ENCODE data around the gene C5orf15.
"Not testable (repeated sequence)": the region's sequence is repeated elsewhere in the genome, so short reads cannot be mapped to it uniquely, and the experiment has no call there.

Gene C5orf15

GRCh38 chr5:133981714-133982113 is 13.3 kb upstream of the C5orf15 start:
- no peak overlapping the region for H3K27ac ChIP-seq
- TF ChIP-seq CTCF (conservative IDR thresholded peaks at IDR 0.05), result no peak; the same call in 1 of the 2 replicates
- no peak for TF ChIP-seq ZFX (IDR thresholded peaks at IDR 0.05)

- no peak overlapping the region for H3K27ac ChIP-seq
- TF ChIP-seq ZFX (IDR thresholded peaks at IDR 0.05), result no peak
- TF ChIP-seq CTCF (conservative IDR thresholded peaks at IDR 0.05), result no peak
Observed at GRCh38 chr5:133980652-133981051, 12.2 kb upstream of the C5orf15 start.

DNA sequence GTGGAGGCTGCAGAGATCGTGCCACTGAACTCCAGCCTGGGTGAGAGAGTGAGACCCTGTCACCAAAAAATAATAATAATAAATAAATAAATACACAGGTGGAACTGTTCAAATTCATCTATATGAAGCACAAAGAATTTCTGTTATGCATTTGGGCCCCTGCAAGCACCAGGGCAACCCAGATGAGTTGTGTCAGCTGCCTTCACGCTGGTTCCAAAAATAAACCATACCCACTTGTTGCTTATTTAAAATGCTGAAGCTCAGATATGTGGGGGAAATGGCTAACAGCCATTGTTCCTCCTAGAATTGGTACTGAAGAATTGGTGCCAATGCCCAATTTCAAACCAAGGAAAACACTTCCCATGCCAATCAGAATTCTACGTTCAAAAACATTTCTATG is 10.5 kb upstream of the C5orf15 start:
- TF ChIP-seq CTCF (conservative IDR thresholded peaks at IDR 0.05) (no peak), ZFX (IDR thresholded peaks at IDR 0.05) (no peak)
- no peak overlapping the region for H3K27ac ChIP-seq

- H3K27ac ChIP-seq, result no peak overlapping the region
- no peak for TF ChIP-seq ZFX (IDR thresholded peaks at IDR 0.05)
- TF ChIP-seq CTCF (conservative IDR thresholded peaks at IDR 0.05), result no peak
Observed at GRCh38 chr5:133977858-133978257, 9.4 kb upstream of the C5orf15 start.

DNA sequence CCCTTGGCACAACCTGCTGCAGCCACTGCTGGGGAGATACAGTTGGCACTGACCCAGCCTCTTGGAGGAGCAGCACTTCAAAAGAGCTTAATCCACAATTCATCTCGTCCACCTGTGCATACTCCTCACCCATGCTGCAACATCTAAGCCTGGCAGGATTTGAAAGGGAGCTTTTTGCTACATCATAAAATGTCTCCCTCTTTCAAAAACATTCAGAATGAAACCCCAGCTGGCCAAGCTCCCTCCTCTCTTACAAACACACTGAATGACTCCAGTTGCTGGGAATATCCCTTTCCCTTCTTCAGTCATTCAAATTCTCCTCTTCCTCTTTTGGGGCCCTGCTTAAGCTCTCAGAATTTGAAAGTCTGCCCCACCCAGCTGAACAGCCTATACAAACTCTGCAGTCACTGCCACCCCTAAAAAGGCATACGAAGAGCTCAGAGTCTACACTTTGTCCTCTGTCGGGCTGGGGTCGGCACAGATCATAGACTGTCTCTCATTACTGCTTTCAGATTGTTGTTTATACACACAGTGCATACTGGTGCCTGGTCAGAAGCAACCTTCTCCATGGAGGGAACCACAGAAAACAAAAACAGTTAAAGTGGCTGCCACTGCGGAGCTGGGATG is 8.8 kb upstream of the C5orf15 start:
- no peak for TF ChIP-seq ZFX (IDR thresholded peaks at IDR 0.05)
- no peak for TF ChIP-seq CTCF (conservative IDR thresholded peaks at IDR 0.05)
- no peak overlapping the region for H3K27ac ChIP-seq

- not testable (repeated sequence) for H3K27ac ChIP-seq
Observed at GRCh38 chr5:133975546-133975945, 7.1 kb upstream of the C5orf15 start.

DNA sequence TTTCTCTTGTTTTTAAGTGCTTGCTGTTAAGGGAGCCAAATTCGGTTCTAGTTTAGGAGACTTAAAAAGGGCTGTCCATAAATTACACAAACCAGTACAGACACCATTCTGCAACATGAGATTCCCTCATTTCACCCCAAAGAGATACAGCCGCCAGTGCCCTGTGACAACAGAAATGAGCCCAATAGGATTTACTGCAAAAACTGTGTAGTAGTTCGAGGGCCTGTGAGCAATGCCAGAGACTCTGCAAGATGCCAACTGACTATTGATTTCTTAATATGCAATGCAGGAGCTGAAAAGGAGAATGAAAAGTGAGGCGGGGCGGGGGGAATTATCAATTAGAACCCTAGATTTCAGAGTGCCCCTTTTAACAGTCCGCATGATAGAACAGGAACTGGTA is 5.7 kb upstream of the C5orf15 start:
- no peak overlapping the region for H3K27ac ChIP-seq
- TF ChIP-seq ZFX (IDR thresholded peaks at IDR 0.05) (no peak), CTCF (conservative IDR thresholded peaks at IDR 0.05) (no peak)

- no peak for TF ChIP-seq ZFX (IDR thresholded peaks at IDR 0.05)
- TF ChIP-seq CTCF (conservative IDR thresholded peaks at IDR 0.05), result no peak
- H3K27ac ChIP-seq, result no peak overlapping the region
Observed at GRCh38 chr5:133970325-133970909, 2.0 kb upstream of the C5orf15 start.
